ENCODE data around the gene ZDHHC7. TPM values are rescaled to one million over a fixed set of nuclear protein-coding genes. Genes with fewer than 3 reads are reported as not detected.

ZDHHC7 gene
- total RNA-seq, 1 experiment from 2014 or later: 39.1 TPM

DNA sequence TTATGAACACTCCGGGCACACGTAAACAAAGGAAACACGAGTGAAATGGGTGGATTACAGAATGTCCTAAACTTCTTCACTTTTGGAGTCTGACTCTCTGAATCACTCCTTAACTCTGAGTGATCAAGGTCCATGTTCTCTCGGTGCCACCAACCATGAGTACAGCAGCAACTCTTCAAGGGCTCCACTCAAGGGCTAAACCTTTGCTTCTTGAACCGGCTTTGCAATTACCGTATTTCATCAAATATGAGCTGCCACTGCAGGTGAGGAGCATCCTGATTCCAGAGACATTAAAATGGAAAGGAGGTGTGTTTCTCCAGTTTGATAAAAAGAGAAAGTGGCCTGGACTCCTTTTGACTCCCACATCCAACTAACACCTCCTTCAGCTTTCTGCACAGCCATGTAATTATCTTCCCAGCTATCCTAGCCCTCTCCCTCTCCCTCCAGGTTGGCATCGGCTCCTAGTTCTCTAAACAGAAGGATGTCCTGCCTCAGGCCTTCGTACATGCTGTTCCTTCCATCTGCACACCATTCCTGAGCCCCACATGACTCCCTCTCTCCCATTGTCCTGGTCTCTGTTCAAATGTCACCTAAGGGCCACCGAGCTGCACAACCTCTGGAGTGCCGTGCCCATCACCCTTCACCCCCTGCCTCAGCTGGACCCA, 61.4 kb downstream of the ZDHHC7 start:
- no peak for TF ChIP-seq CTCF (conservative IDR thresholded peaks at IDR 0.05)
- Histone ChIP-seq H2BK15ac (ENCODE audit: low read depth, low read length) (no peak overlapping the region), H3K56ac (ENCODE audit: insufficient read length, low read depth, low read length) (no peak overlapping the region), H3K18ac (ENCODE audit: insufficient read length, low read depth, low read length) (no peak overlapping the region), H3K23ac (ENCODE audit: insufficient read length, low read depth, low read length) (no peak overlapping the region), H3K4me1 (ENCODE audit: insufficient read depth, low read length) (no peaks in the 10 kb centered on the region), H3K27me3 (ENCODE audit: insufficient read depth, low read length) (no peaks in the 10 kb centered on the region), H4K20me1 (ENCODE audit: control insufficient read depth, insufficient read depth, insufficient read length) (no peaks in the 10 kb centered on the region), H3K4me2 (ENCODE audit: insufficient read depth, insufficient read length, low read length) (no peak overlapping the region), H2AK5ac (ENCODE audit: insufficient read length, low read length) (no peak overlapping the region), H2BK12ac (ENCODE audit: insufficient read length, low read depth, low read length) (no peak overlapping the region), H3K9ac (ENCODE audit: extremely low read depth, insufficient read length, low read length) (no peak overlapping the region), H3K79me2 (ENCODE audit: insufficient read depth, low read length) (no peaks in the 10 kb centered on the region), H3T11ph (ENCODE audit: low read length) (no peak overlapping the region), H3K9me3 (ENCODE audit: control insufficient read depth, low read depth, low read length) (no peaks in the 10 kb centered on the region), H4K91ac (ENCODE audit: insufficient read length, low read depth, low read length) (no peak overlapping the region), H3K14ac (ENCODE audit: insufficient read depth, low read length) (no peak overlapping the region), H2BK20ac (ENCODE audit: low read depth, low read length, poor library complexity, severe bottlenecking) (no peak overlapping the region), H3K27ac (ENCODE audit: insufficient read length, low read depth, low read length) (no peak overlapping the region), H4K5ac (ENCODE audit: insufficient read length, low read depth, low read length) (no peak overlapping the region), H2AFZ (ENCODE audit: low read length) (no peak overlapping the region), H2BK120ac (ENCODE audit: low read depth, low read length, poor library complexity, severe bottlenecking) (no peak overlapping the region), H3K79me1 (ENCODE audit: insufficient read depth, low read depth, low read length, poor library complexity, severe bottlenecking) (no peaks in the 10 kb centered on the region), H4K8ac (replicated peaks; ENCODE audit: insufficient read length, low read depth, low read length) (no peak overlapping the region), H2BK5ac (ENCODE audit: insufficient read length, low read length) (no peak overlapping the region), H3K4ac (ENCODE audit: low read depth, low read length) (no peak overlapping the region), H3K23me2 (ENCODE audit: insufficient read length, low read depth, low read length, poor library complexity, severe bottlenecking) (no peaks in the 10 kb centered on the region)
- no CpG with 5 or more reads among the region's 10 CpGs for WGBS (ENCODE audit: extremely low coverage, insufficient read length, low lambda C conversion rate)
- Mint-ChIP-seq H3K27ac (peak overlapping the region in 1 of 3 experiments; percentile 10; a peak in 1 of 7 replicates), H3K4me1 (peaks cover 0 to 2% of the 10 kb centered on the region in 2 experiments; a peak in 1 of 4 replicates), H3K9me3 (no peaks in the 10 kb centered on the region), H3K36me3 (ENCODE audit: insufficient read depth in 1 of 3, low read depth in 3 of 3) (no peaks in the 10 kb centered on the region), H3K27me3 (ENCODE audit: low read depth) (peaks cover 3% of the 10 kb centered on the region; the same call in 1 of the 2 replicates), H3K4me3 (no peak overlapping the region)
- no peak for DNase-seq

Data from H9 (cell line).